Breast epithelium (tissue), 4 donors: Measurements from ENCODE around the gene PIGA. TPM values are rescaled to one million over a fixed set of nuclear protein-coding genes. Genes with fewer than 3 reads are reported as not detected.
"Not testable (repeated sequence)": the region's sequence is repeated elsewhere in the genome, so short reads cannot be mapped to it uniquely, and the experiment has no call there.

Source experiments
- DNase-seq, 2 donors: peaks; one replicate each; pipeline ENCODE4 v3.0.0-alpha.2; 2019; ENCODE audit warnings: low spot score in 2 of 2
- H3K27ac ChIP-seq, 2 donors: fragments of 200-600 bp; sonication (generic) in 1 of 2; one replicate each; pipeline ENCODE4 v1.5.1; 2016 to 2019; ENCODE audit warnings: mild to moderate bottlenecking in 1 of 2
- H3K27me3 ChIP-seq, 2 donors: fragments of 200-600 bp; sonication (generic) in 1 of 2; one replicate each; pipeline versions ENCODE4 v1.5.1 to v1.6.0; 2017 to 2019; ENCODE audit warnings: control low read depth in 1 of 2, mild to moderate bottlenecking in 1 of 2
- H3K36me3 ChIP-seq: fragments of 200-600 bp; one replicate; pipeline ENCODE4 v1.5.1; 2019
- H3K4me1 ChIP-seq, 2 donors: fragments of 200-600 bp; sonication (generic); one replicate each; pipeline ENCODE4 v1.5.1; 2016 to 2019; ENCODE audit warnings: control low read depth in 1 of 2
- H3K4me3 ChIP-seq, 3 donors: fragments of 200-600 bp; sonication (generic); 1 replicate in 2 of 3; 2 replicates in 1 of 3; pipeline ENCODE4 v1.5.1; 2016 to 2019; ENCODE audit warnings: mild to moderate bottlenecking in 3 of 3, moderate library complexity in 2 of 3
- H3K9me3 ChIP-seq, 2 donors: fragments of 200-600 bp; sonication (generic) in 1 of 2; one replicate each; pipeline ENCODE4 v1.5.1; 2016 to 2019; ENCODE audit warnings: control low read depth in 1 of 2
- POLR2A ChIP-seq: fragments of 450-650 bp; IDR thresholded peaks from one replicate; pipeline ENCODE4 v1.6.1; 2016; ENCODE audit warnings: antibody characterized with exemption, mild to moderate bottlenecking, moderate library complexity
- POLR2AphosphoS5 ChIP-seq, 3 donors: sonication (generic); formaldehyde crosslinking; IDR thresholded peaks; one replicate each; pipeline ENCODE4 v1.6.1; 2017; ENCODE audit warnings: antibody characterized with exemption in 3 of 3
- intact Hi-C: fragments of 100-400 bp; cut with DNase I; formaldehyde crosslinking; loops from one replicate; pipeline ENCODE4 v1.15.1; 2023; ENCODE audit warnings: low total_unique reads
- total RNA-seq, 3 donors: library from RNA; depleted of rRNA; stranded (reverse); fragments of >200 nt; gene quantifications; one replicate each; pipeline ENCODE4 v1.1.0, GENCODE V29; 2016
- TF ChIP-seq, protein P1 (sequence below), 3 donors: fragments of 450-650 bp; IDR thresholded peaks; one replicate each; pipeline ENCODE4 v1.5.1; 2016 to 2017; ENCODE audit warnings: antibody characterized with exemption in 3 of 3, mild to moderate bottlenecking in 3 of 3, moderate library complexity in 3 of 3

The PIGA gene
- total RNA-seq, 3 donors from 2014 or later = 9.8 to 19.2 (median 14.4) TPM

DNA sequence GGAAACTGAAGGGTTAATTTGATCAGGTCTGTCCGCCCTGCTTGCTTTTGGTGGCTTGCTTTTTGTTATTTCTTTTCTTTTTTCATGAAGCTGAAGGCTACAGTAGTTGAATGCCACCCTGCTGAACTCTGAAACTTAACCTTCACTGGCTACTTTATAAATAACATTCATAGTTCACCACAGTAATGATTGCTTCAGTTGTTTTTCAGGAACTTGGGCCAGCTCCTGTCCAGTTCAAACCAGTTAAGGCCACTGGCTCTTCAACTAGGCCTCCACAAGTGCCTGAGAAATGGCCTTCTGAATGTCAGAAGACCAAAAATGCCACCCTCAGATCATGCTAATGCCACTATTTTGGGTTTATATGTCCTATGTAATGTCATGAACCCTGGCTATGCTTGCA, 57.7 kb downstream of the PIGA start:
- intact Hi-C loops = no loop called here
- Histone ChIP-seq H3K27ac (no peak overlapping the region), H3K36me3 (no peaks in the 10 kb centered on the region), H3K27me3 (peaks cover 0 to 25% of the 10 kb centered on the region in 2 donors), H3K4me3 (no peak overlapping the region), H3K9me3 (peaks cover 3 to 6% of the 10 kb centered on the region in 2 donors), H3K4me1 (no peaks in the 10 kb centered on the region)
- no peak for DNase-seq
- TF ChIP-seq, protein P1, sequence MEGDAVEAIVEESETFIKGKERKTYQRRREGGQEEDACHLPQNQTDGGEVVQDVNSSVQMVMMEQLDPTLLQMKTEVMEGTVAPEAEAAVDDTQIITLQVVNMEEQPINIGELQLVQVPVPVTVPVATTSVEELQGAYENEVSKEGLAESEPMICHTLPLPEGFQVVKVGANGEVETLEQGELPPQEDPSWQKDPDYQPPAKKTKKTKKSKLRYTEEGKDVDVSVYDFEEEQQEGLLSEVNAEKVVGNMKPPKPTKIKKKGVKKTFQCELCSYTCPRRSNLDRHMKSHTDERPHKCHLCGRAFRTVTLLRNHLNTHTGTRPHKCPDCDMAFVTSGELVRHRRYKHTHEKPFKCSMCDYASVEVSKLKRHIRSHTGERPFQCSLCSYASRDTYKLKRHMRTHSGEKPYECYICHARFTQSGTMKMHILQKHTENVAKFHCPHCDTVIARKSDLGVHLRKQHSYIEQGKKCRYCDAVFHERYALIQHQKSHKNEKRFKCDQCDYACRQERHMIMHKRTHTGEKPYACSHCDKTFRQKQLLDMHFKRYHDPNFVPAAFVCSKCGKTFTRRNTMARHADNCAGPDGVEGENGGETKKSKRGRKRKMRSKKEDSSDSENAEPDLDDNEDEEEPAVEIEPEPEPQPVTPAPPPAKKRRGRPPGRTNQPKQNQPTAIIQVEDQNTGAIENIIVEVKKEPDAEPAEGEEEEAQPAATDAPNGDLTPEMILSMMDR (IDR thresholded peaks at IDR 0.05) = no peak
- no peak for TF ChIP-seq POLR2A
- TF ChIP-seq POLR2AphosphoS5 (IDR thresholded peaks at IDR 0.05) = no peak

DNA sequence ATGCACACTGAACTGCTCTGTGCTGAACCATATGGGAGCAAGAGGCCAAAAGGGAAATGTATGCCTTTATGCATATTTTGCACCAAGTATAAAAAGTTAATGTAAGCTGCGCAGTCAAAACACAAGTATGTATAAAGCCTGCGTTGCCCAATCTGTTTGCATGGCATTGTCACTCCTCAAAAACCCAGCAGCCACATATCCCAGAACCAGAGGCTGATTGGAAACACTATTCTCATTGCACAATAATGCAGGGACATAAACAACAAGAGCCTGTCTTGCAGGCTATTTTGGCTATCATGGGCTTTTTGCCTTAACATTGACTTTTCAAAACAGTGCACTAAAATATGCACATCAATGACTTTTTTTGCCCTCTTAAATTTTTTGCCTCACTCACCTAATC, 60.4 kb downstream of the PIGA start:
- H3K27ac ChIP-seq = no peak overlapping the region
- H3K27me3 ChIP-seq = peaks cover 0 to 20% of the 10 kb centered on the region in 2 donors
- H3K9me3 ChIP-seq = peaks cover 3 to 6% of the 10 kb centered on the region in 2 donors
- H3K4me1 ChIP-seq = no peaks in the 10 kb centered on the region
- TF ChIP-seq POLR2AphosphoS5 (IDR thresholded peaks at IDR 0.05) (no peak), POLR2A (no peak)
- TF ChIP-seq, protein P1 (IDR thresholded peaks at IDR 0.05) = no peak
- intact Hi-C loops = no loop called here
- no peak overlapping the region for H3K4me3 ChIP-seq
- H3K36me3 ChIP-seq = no peaks in the 10 kb centered on the region
- DNase-seq = no peak

DNA sequence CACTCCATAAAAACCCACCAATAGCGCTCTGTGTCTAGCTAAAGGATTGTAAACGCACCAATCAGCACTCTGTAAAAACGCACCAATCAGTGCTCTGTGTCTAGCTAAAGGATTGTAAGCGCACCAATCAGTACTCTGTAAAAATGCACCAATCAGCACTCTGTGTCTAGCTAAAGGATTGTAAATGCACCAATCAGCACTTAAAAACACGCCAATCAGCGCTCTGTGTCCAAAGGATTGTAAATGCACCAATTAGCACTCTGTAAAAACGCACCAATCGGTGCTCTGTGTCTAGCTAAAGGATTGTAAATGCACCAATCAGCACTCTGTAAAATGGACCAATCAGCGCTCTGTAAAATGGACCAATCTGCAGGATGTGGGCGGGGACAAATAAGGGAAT, 62.0 kb downstream of the PIGA start:
- H3K27ac ChIP-seq, intact Hi-C loops, H3K4me3 ChIP-seq, H3K4me1 ChIP-seq, H3K9me3 ChIP-seq, H3K36me3 ChIP-seq, DNase-seq: not testable (repeated sequence)
- peaks cover 0 to 19% of the 10 kb centered on the region in 2 donors for H3K27me3 ChIP-seq

DNA sequence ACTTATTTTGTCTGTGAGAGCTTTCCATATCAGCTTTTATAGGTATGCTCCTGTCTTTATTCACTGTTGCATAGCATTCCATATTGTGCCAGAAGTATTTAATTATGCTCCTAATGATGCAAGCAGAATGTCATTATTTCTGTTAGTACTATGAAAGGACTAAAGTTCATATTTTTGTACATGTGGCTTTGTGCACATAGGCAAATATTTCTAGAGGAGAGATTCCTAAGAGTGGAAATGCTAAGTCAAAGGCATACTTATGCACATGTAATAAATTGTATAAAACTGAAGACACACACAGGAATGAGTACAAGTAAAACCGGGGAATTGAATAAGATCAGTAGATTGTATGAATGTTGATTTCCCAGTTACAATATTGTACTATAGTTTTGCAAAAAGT, 63.6 kb downstream of the PIGA start:
- intact Hi-C loops = no loop called here
- Histone ChIP-seq H3K36me3 (no peaks in the 10 kb centered on the region), H3K27me3 (peaks cover 0 to 24% of the 10 kb centered on the region in 2 donors), H3K4me3 (no peak overlapping the region), H3K9me3 (peaks cover 3 to 6% of the 10 kb centered on the region in 2 donors), H3K27ac (no peak overlapping the region), H3K4me1 (no peaks in the 10 kb centered on the region)
- no peak for DNase-seq
- no peak for TF ChIP-seq POLR2A
- TF ChIP-seq, protein P1 (IDR thresholded peaks at IDR 0.05) = no peak
- TF ChIP-seq POLR2AphosphoS5 (IDR thresholded peaks at IDR 0.05) = no peak

DNA sequence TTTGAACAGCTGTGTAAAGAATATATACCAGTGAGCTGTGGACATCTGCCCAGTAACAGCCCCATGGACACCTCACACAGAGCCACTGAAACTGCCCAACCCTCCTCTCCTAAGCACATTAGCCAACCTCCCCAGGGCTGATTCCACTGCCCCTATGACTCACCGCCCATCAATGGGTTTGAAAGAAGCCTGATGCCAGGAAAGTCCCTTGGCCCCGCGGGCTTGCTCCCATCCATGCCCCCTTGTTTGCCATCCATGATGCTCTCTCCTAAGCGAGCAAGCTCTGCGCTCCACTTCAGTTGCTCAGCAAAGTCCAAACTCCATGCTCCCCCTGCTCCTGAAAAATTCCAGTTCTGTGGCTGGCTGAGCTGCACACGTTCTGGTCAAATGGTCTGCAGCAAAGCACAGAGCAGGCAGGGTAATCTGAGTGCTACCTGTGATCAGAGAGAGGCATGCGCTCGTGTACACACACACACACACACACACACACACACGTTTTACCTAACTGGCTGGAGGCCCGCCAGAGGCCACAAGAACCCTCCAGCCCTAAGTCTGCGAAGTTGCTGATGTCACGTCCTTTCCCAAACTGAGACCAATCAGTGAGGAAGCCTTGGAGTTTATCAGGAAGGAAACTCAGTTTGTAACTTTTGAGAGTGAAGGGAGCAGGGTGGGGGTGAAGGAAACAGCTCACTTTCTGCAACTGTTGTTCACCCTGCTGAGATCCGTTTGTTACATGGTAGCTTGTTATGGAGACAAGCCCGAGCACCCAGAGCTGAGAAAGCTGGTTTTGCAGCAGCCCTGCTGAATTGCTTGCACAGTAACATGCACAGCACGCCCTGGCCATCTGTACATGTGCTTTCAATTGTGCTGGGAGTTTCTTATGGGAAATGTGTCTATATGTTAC, 65.5 kb downstream of the PIGA start, which contains the start of gene ASB9:
Gene ASB9 (minus strand): TSS at position 466 of the 904 bp plus-strand sequence. CDS start 209 bp downstream, at position 257.
- no peak for DNase-seq
- peak within 1 kb of the TSS in 2 of 3 donors; percentile 13 to 52 for H3K4me3 ChIP-seq
- peaks cover 0 to 19% of the 10 kb centered on the region in 2 donors for H3K27me3 ChIP-seq
- intact Hi-C loops = no loop called here
- no peaks in the 10 kb centered on the region for H3K36me3 ChIP-seq
- peaks cover 3 to 6% of the 10 kb centered on the region in 2 donors for H3K9me3 ChIP-seq
- no peaks in the 10 kb centered on the region for H3K4me1 ChIP-seq
- peak within 1 kb of the TSS in 1 of 2 donors; percentile 55 for H3K27ac ChIP-seq
- TF ChIP-seq, protein P1 (IDR thresholded peaks at IDR 0.05) = no peak
- TF ChIP-seq POLR2A (no peak), POLR2AphosphoS5 (IDR thresholded peaks at IDR 0.05) (no peak)

Other genes with a start within 250 kb of the PIGA start
- 1 to 10 TPM in 2 of 3 donors, under 1 TPM in 1; 0.98 to 2.2 (median 1.0) TPM for gene ASB9, start 65.4 kb downstream of the PIGA start, total RNA-seq
- not detected for gene ASB11, start 19.9 kb downstream of the PIGA start, total RNA-seq
- gene VEGFD, start 48.9 kb upstream of the PIGA start, total RNA-seq = 10 to 100 TPM in 1 of 3 donors, 1 to 10 TPM in 2; 6.0 to 10.2 (median 7.0) TPM
- gene PIR, start 157.8 kb upstream of the PIGA start, total RNA-seq = 10 to 100 TPM; 11.6 to 20.6 (median 14.4) TPM
- 1 to 10 TPM; 2.3 to 4.2 (median 3.9) TPM for gene BMX, start 165.3 kb upstream of the PIGA start, total RNA-seq